Measurements from ENCODE around the gene DAPK2. TPM values are rescaled to one million over a fixed set of nuclear protein-coding genes. Genes with fewer than 3 reads are reported as not detected.
"Not testable (repeated sequence)": the region's sequence is repeated elsewhere in the genome, so short reads cannot be mapped to it uniquely, and the experiment has no call there.

The DAPK2 gene
- total RNA-seq, 3 donors from 2014 or later: 32.0 to 82.0 (median 35.5) TPM

DNA sequence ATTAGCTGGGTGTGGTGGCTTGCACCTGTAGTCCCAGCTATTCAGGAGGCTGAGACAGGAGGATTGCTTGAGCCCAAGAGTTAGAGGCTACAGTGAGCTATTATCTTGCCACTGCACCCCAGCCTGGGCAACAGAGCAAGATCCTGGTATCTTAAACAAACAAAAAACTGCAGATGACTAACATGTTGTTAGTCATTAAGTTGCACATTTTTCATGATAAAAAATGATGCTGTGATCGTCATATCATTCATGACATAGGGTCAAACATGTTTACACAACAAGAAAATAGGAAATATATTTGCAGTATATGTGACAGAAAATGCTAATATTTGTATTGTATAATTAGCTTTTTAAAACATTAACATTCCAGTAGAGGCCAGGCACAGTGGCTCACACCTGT, 20.2 kb upstream of the DAPK2 start:
- no peak for ATAC-seq
- Histone ChIP-seq H3K4me3 (no peak overlapping the region), H3K4me1 (ENCODE audit: low read depth) (peaks cover 6% of the 10 kb centered on the region), H3K9me3 (no peaks in the 10 kb centered on the region), H3K36me3 (ENCODE audit: low read depth) (no peaks in the 10 kb centered on the region)
- DNase-seq: no peak
- TF ChIP-seq, protein P1, sequence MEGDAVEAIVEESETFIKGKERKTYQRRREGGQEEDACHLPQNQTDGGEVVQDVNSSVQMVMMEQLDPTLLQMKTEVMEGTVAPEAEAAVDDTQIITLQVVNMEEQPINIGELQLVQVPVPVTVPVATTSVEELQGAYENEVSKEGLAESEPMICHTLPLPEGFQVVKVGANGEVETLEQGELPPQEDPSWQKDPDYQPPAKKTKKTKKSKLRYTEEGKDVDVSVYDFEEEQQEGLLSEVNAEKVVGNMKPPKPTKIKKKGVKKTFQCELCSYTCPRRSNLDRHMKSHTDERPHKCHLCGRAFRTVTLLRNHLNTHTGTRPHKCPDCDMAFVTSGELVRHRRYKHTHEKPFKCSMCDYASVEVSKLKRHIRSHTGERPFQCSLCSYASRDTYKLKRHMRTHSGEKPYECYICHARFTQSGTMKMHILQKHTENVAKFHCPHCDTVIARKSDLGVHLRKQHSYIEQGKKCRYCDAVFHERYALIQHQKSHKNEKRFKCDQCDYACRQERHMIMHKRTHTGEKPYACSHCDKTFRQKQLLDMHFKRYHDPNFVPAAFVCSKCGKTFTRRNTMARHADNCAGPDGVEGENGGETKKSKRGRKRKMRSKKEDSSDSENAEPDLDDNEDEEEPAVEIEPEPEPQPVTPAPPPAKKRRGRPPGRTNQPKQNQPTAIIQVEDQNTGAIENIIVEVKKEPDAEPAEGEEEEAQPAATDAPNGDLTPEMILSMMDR (IDR thresholded peaks at IDR 0.05): no peak
- intact Hi-C loops (cut with DNase I, micrococcal nuclease): loop anchor here in 1 of 2 donors (5.0 kb wide), 2 partner anchors 174 to 314 kb away; no protein-coding TSS in a partner anchor

DNA sequence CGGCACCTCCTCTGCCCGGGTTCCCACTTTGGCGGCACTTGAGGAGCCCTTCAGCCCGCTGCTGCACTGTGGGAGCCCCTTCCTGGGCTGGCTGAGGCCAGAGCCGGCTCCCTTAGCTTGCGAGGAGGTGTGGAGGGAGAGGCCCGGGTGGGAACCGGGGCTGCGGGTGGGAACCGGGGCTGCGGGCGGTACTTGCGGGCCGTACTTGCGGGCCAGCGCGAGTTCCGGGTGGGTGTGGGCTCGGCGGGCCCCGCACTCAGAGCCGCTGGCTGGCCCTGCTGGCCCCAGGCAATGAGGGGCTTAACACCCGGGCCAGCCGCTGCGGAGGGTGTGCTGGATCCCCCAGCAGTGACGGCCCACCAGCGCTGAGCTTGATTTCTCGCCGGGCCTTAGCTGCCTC, 14.4 kb upstream of the DAPK2 start:
- intact Hi-C loops (cut with DNase I, micrococcal nuclease): no loop called here
- H3K36me3 ChIP-seq (ENCODE audit: low read depth): no peaks in the 10 kb centered on the region
- ATAC-seq (no peak), DNase-seq (no peak)
- H3K9me3 ChIP-seq: no peaks in the 10 kb centered on the region
- H3K4me1 ChIP-seq (ENCODE audit: low read depth): no peaks in the 10 kb centered on the region
- TF ChIP-seq, protein P1 (IDR thresholded peaks at IDR 0.05): no peak
- H3K4me3 ChIP-seq: no peak overlapping the region

DNA sequence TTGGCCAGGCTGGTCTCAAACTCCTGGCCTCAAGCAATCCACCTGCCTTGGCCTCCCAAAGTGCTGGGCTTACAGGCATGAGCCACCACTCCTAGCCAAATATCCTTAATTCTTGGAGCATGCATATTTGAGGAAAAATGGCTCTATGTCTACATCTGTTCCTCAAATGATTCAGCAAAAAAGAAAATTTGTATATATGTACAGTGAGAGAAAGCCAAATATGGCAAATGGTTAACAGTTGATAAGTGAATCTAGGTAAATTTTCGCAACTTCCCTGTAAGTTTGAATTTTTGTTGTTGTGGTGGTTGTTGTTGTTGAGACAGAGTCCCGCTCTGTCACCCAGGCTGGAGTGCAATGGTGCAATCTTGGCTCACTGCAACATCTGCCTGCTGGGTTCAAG, 12.8 kb upstream of the DAPK2 start:
- H3K4me3 ChIP-seq; H3K9me3 ChIP-seq; DNase-seq; H3K36me3 ChIP-seq (ENCODE audit: low read depth); ATAC-seq; H3K4me1 ChIP-seq (ENCODE audit: low read depth); intact Hi-C loops (cut with DNase I, micrococcal nuclease): not testable (repeated sequence)

DNA sequence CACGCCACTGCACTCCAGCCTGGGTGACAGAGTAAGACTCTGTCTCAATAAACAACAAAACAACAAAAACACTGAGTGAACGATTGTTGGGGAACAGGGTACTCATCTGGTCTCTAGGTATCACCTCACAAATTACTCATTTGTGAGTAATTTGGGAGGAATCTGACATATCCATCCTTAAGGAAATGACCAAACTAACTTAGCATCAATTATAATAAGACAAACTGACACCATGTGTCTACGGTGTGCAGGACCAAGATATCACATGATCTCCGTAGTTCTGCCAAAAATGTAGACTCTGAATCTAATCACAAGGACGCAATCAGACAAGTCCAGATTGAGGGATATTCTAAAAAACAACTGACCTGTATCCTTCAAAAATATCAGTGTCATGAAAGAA, 12.0 kb upstream of the DAPK2 start:
- Histone ChIP-seq H3K9me3 (no peaks in the 10 kb centered on the region), H3K4me3 (no peak overlapping the region), H3K4me1 (ENCODE audit: low read depth) (no peaks in the 10 kb centered on the region), H3K36me3 (ENCODE audit: low read depth) (no peaks in the 10 kb centered on the region)
- no peak for ATAC-seq
- DNase-seq: no peak
- intact Hi-C loops (cut with DNase I, micrococcal nuclease): no loop called here
- TF ChIP-seq, protein P1 (IDR thresholded peaks at IDR 0.05): no peak

DNA sequence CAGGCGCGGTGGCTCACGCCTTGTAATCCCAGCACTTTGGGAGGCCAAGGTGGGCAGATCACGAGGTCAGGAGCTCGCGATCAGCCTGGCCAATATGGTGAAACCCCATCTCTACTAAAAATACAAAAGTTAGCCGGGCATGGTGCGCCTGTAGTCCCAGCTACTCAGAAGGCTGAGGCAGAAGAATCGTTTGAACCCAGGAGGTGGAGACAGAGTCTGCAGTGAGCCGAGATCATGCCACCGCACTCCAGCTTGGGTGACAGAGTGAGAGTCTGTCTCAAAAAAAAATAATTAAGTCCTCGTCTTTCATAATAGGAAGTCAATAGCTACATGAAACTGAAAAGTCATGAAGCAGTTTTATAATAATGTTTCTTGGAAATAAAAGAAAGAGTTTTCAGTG, 7.4 kb upstream of the DAPK2 start:
- H3K36me3 ChIP-seq (ENCODE audit: low read depth); ATAC-seq; intact Hi-C loops (cut with DNase I, micrococcal nuclease): not testable (repeated sequence)

DNA sequence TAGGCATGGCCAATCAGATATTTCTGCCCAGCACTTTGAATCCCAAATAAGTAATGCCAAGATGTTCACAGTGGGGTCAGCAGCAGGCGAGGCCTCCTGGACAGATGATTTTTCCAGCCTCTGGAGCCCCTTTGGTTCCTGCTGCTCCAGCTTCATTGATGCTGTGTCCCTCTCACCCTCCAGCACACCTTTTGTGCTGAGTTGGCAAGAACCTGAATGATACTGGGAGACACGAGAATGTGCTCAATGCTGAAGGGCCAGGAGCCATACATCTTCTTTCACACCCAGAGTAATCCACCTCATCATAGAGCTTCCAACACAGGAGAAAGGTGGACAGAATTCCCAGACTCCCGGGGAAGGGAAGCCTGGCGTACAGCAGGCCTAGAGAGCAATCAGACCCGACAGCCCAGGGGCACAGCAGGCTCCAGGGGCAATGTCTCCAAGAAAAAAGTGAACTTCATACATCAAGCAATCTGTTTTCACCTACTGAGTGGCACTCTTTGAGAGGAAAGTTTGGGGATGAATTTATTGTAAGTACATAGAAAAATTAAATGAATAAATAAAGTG, 6.7 kb upstream of the DAPK2 start:
- TF ChIP-seq, protein P1 (IDR thresholded peaks at IDR 0.05): no peak
- H3K36me3 ChIP-seq (ENCODE audit: low read depth): no peaks in the 10 kb centered on the region
- H3K4me3 ChIP-seq: no peak overlapping the region
- intact Hi-C loops (cut with DNase I, micrococcal nuclease): no loop called here
- no peak for DNase-seq
- H3K4me1 ChIP-seq (ENCODE audit: low read depth): no peaks in the 10 kb centered on the region
- ATAC-seq: no peak
- H3K9me3 ChIP-seq: no peaks in the 10 kb centered on the region

More for the DNA sequence above, 7.4 kb upstream of the DAPK2 start:
- not testable (repeated sequence) for DNase-seq; H3K4me1 ChIP-seq (ENCODE audit: low read depth); H3K9me3 ChIP-seq; H3K4me3 ChIP-seq

Data from mucosa of descending colon (tissue), 3 donors.